Vagina (tissue), 2 donors: ENCODE measurements around the gene RANBP3. TPM values are rescaled to one million over a fixed set of nuclear protein-coding genes. Genes with fewer than 3 reads are reported as not detected.

Experiments used
- DNase-seq, 2 donors: peaks; one replicate each; pipeline ENCODE4 v3.0.0-alpha.2; 2017; ENCODE audit errors: extremely low spot score in 2 of 2
- H3K27ac ChIP-seq: fragments of 200-600 bp; sonication (generic); one replicate; pipeline ENCODE4 v1.5.1; 2019
- H3K27me3 ChIP-seq: fragments of 200-600 bp; sonication (generic); one replicate; pipeline ENCODE4 v1.5.1; 2019
- H3K36me3 ChIP-seq, 2 donors: fragments of 200-600 bp; sonication (generic); one replicate each; pipeline ENCODE4 v1.5.1; 2017 to 2019
- H3K4me1 ChIP-seq: fragments of 200-600 bp; sonication (generic); one replicate; pipeline ENCODE4 v1.5.1; 2019
- H3K4me3 ChIP-seq, 2 donors: fragments of 200-600 bp; sonication (generic); 1 replicate in 1 of 2; 2 replicates in 1 of 2; pipeline ENCODE4 v1.5.1; 2016 to 2019
- H3K9me3 ChIP-seq: fragments of 200-600 bp; sonication (generic); one replicate; pipeline ENCODE4 v1.5.1; 2019
- CTCF ChIP-seq, 3 experiments: fragments of 450-650 bp in 2 of 3; fragments of 200-600 bp in 1 of 3; sonication (generic) in 1 of 3; IDR thresholded peaks; one replicate each; pipeline ENCODE4 v1.5.1; 2017 to 2019; ENCODE audit warnings: antibody characterized with exemption in 3 of 3, mild to moderate bottlenecking in 2 of 3, moderate library complexity in 2 of 3
- POLR2A ChIP-seq, 2 donors: fragments of 450-650 bp; IDR thresholded peaks; one replicate each; pipeline ENCODE4 v1.6.1; 2017; ENCODE audit warnings: antibody characterized with exemption in 2 of 2, mild to moderate bottlenecking in 2 of 2, moderate library complexity in 2 of 2
- POLR2AphosphoS5 ChIP-seq, 2 donors: sonication (generic); formaldehyde crosslinking; IDR thresholded peaks; one replicate each; pipeline ENCODE4 v1.9.0; 2017; ENCODE audit warnings: antibody characterized with exemption in 2 of 2, mild to moderate bottlenecking in 2 of 2, low read depth in 1 of 2; ENCODE audit not compliant: insufficient read depth in 1 of 2
- intact Hi-C: fragments of 100-400 bp; cut with DNase I; formaldehyde crosslinking; loops from one replicate; pipeline ENCODE4 v1.15.1; 2023
- total RNA-seq: library from RNA; depleted of rRNA; stranded (reverse); fragments of >200 nt; gene quantifications from one replicate; pipeline ENCODE4 v1.2.3, GENCODE V29; 2016

Gene RANBP3
- total RNA-seq, 1 donor from 2014 or later = 110 TPM

- Histone ChIP-seq H3K27ac (peak within 1 kb of the TSS; percentile 33), H3K36me3 (peaks cover 0 to 40% of the 10 kb centered on the region in 2 donors), H3K27me3 (no peaks in the 10 kb centered on the region), H3K4me1 (peaks cover 23% of the 10 kb centered on the region), H3K9me3 (no peaks in the 10 kb centered on the region), H3K4me3 (no peak within 1 kb of the TSS)
- TF ChIP-seq CTCF (IDR thresholded peaks at IDR 0.05) (no peak), POLR2AphosphoS5 (IDR thresholded peaks at IDR 0.05; ENCODE audit: insufficient read depth in 1 of 2, low read depth in 1 of 2) (no peak), POLR2A (IDR thresholded peaks at IDR 0.05) (no peak)
- intact Hi-C loops = no loop called here
- DNase-seq = no peak
These were observed 64.1 kb downstream of the RANBP3 start, which contains the start of gene CAPS for GRCh38 chr19:5913739-5914357. Gene CAPS (plus strand): TSS chr19:5914254. CDS start chr19:5914407, 153 bp downstream.

GRCh38 chr19:5911366-5911765, 66.6 kb downstream of the RANBP3 start:
- no peaks in the 10 kb centered on the region for H3K9me3 ChIP-seq
- no peak overlapping the region for H3K4me3 ChIP-seq
- DNase-seq = no peak
- intact Hi-C loops = no loop called here
- TF ChIP-seq CTCF (IDR thresholded peaks at IDR 0.05) = no peak
- peaks cover 0 to 16% of the 10 kb centered on the region in 2 donors for H3K36me3 ChIP-seq
- no peak overlapping the region for H3K27ac ChIP-seq
- no peaks in the 10 kb centered on the region for H3K27me3 ChIP-seq
- peaks cover 25% of the 10 kb centered on the region for H3K4me1 ChIP-seq

GRCh38 chr19:5910638-5910907, 67.4 kb downstream of the RANBP3 start:
- no peak overlapping the region for H3K27ac ChIP-seq
- no peak for TF ChIP-seq POLR2A (IDR thresholded peaks at IDR 0.05)
- TF ChIP-seq POLR2AphosphoS5 (IDR thresholded peaks at IDR 0.05; ENCODE audit: insufficient read depth in 1 of 2, low read depth in 1 of 2) = no peak
- no peak for TF ChIP-seq CTCF (IDR thresholded peaks at IDR 0.05)
- no peaks in the 10 kb centered on the region for H3K9me3 ChIP-seq
- no peak overlapping the region for H3K4me3 ChIP-seq
- peaks cover 0 to 8% of the 10 kb centered on the region in 2 donors for H3K36me3 ChIP-seq
- DNase-seq = no peak
- H3K27me3 ChIP-seq = no peaks in the 10 kb centered on the region
- intact Hi-C loops = no loop called here
- peaks cover 30% of the 10 kb centered on the region for H3K4me1 ChIP-seq

- DNase-seq = no peak
- peaks cover 20% of the 10 kb centered on the region for H3K4me1 ChIP-seq
- no peak overlapping the region for H3K27ac ChIP-seq
- H3K36me3 ChIP-seq = peaks cover 0 to 8% of the 10 kb centered on the region in 2 donors
- H3K9me3 ChIP-seq = no peaks in the 10 kb centered on the region
- TF ChIP-seq CTCF (IDR thresholded peaks at IDR 0.05) (no peak), POLR2AphosphoS5 (IDR thresholded peaks at IDR 0.05; ENCODE audit: insufficient read depth in 1 of 2, low read depth in 1 of 2) (no peak), POLR2A (IDR thresholded peaks at IDR 0.05) (no peak)
- intact Hi-C loops = no loop called here
- H3K27me3 ChIP-seq = no peaks in the 10 kb centered on the region
- no peak overlapping the region for H3K4me3 ChIP-seq
These were observed 69.0 kb downstream of the RANBP3 start for GRCh38 chr19:5908773-5909442.

GRCh38 chr19:5907241-5907640, 70.7 kb downstream of the RANBP3 start:
- Histone ChIP-seq H3K9me3 (no peaks in the 10 kb centered on the region), H3K36me3 (peaks cover 0 to 8% of the 10 kb centered on the region in 2 donors), H3K27me3 (no peaks in the 10 kb centered on the region), H3K4me3 (no peak overlapping the region), H3K27ac (no peak overlapping the region), H3K4me1 (peaks cover 26% of the 10 kb centered on the region)
- intact Hi-C loops = no loop called here
- no peak for TF ChIP-seq POLR2AphosphoS5 (IDR thresholded peaks at IDR 0.05; ENCODE audit: insufficient read depth in 1 of 2, low read depth in 1 of 2)
- no peak for TF ChIP-seq POLR2A (IDR thresholded peaks at IDR 0.05)
- TF ChIP-seq CTCF (IDR thresholded peaks at IDR 0.05) = no peak
- no peak for DNase-seq
